Testis (tissue), 3 donors: ENCODE data around the gene HTR3D. TPM values are rescaled to one million over a fixed set of nuclear protein-coding genes. Genes with fewer than 3 reads are reported as not detected.

Source experiments
- DNase-seq: peaks from one replicate; pipeline ENCODE4 v3.0.0-alpha.2; 2019
- H3K27ac ChIP-seq, 2 donors: fragments of 200-600 bp; sonication (generic); one replicate each; pipeline ENCODE4 v1.5.1; 2019
- H3K27me3 ChIP-seq: fragments of 200-600 bp; sonication (generic); one replicate; pipeline ENCODE4 v1.5.1; 2019
- H3K36me3 ChIP-seq: fragments of 200-600 bp; sonication (generic); one replicate; pipeline ENCODE4 v1.5.1; 2017; ENCODE audit warnings: low read depth; ENCODE audit errors: missing control alignments
- H3K4me1 ChIP-seq: fragments of 200-600 bp; sonication (generic); one replicate; pipeline ENCODE4 v1.5.1; 2019
- H3K4me3 ChIP-seq, 2 donors: fragments of 200-600 bp; sonication (generic); one replicate each; pipeline ENCODE4 v1.5.1; 2017 to 2019
- H3K9me3 ChIP-seq: fragments of 200-600 bp; sonication (generic); one replicate; pipeline ENCODE4 v1.5.1; 2017
- POLR2A ChIP-seq: fragments of 450-650 bp; IDR thresholded peaks from one replicate; pipeline ENCODE4 v1.6.1; 2017; ENCODE audit warnings: antibody characterized with exemption, mild to moderate bottlenecking, moderate library complexity
- WGBS, 2 donors: methylation state at CpG; one replicate each; pipeline ENCODE4 v1.1.5; 2018; 5-methylcytosine and 5-hydroxymethylcytosine counted together
- intact Hi-C: fragments of 100-400 bp; cut with DNase I; formaldehyde crosslinking; loops from one replicate; pipeline ENCODE4 v1.15.1; 2023; ENCODE audit warnings: low total_unique reads
- polyA plus RNA-seq: library from polyadenylated mRNA; stranded (reverse); fragments of 350-450 nt; fragmentation: Illumina TruSeq; extraction: RNeasy Lipid Tissue Mini Kit (QIAGEN cat#74804); gene quantifications from one replicate; pipeline ENCODE4 v1.2.3, GENCODE V29; 2014; ENCODE audit warnings: low read depth, low replicate concordance; ENCODE audit not compliant: insufficient read depth
- total RNA-seq, 2 donors: library from RNA; depleted of rRNA; stranded (reverse); fragments of >200 nt; gene quantifications; one replicate each; pipeline ENCODE4 v1.2.3, GENCODE V29; 2016
- TF ChIP-seq, protein P1 (sequence below), 3 experiments: fragments of 450-650 bp in 2 of 3; fragments of 200-600 bp in 1 of 3; sonication (generic) in 1 of 3; IDR thresholded peaks; one replicate each; pipeline ENCODE4 v1.5.1; 2016 to 2019; ENCODE audit warnings: antibody characterized with exemption in 3 of 3, mild to moderate bottlenecking in 2 of 3, moderate library complexity in 1 of 3

The HTR3D gene
- total and polyA plus RNA-seq, 3 donors from 2014 or later = not detected

DNA sequence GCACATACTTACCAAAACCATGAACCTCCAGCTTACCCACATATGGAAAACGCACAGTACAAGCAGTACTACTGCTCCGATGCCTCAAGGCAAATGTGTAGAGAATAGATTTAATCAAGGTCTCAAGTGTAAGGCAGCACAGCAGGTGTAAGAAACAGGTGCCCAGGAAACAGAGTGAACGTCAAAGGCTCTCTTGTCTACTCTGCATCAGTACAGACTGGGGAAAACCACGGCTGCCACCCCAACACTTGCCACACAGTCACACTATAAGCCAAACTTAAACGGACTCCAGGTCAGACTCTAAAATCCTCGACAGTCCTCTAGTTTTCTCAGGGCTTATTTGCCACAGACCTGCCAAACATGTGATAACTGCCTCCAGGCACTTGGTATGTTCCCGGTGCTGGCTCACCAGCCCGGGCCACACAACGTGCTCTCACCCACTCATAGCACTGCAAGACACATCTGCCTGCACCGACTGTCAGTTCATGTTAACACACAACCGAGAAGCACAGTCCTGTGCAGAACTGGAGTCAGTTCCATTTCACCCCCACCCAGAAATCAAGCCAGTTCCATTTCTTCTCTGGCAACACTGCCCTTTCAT, 44.4 kb upstream of the HTR3D start:
- DNase-seq = no peak
- no peak overlapping the region for H3K27ac ChIP-seq
- H3K4me3 ChIP-seq = no peak overlapping the region
- H3K36me3 ChIP-seq = no peaks in the 10 kb centered on the region
- intact Hi-C loops = no loop called here
- H3K27me3 ChIP-seq = no peaks in the 10 kb centered on the region
- H3K9me3 ChIP-seq = no peaks in the 10 kb centered on the region
- WGBS, 2 donors = 82 to 84% methylated on average over 11 of the region's 11 CpGs
- H3K4me1 ChIP-seq = no peaks in the 10 kb centered on the region
- TF ChIP-seq, protein P1, sequence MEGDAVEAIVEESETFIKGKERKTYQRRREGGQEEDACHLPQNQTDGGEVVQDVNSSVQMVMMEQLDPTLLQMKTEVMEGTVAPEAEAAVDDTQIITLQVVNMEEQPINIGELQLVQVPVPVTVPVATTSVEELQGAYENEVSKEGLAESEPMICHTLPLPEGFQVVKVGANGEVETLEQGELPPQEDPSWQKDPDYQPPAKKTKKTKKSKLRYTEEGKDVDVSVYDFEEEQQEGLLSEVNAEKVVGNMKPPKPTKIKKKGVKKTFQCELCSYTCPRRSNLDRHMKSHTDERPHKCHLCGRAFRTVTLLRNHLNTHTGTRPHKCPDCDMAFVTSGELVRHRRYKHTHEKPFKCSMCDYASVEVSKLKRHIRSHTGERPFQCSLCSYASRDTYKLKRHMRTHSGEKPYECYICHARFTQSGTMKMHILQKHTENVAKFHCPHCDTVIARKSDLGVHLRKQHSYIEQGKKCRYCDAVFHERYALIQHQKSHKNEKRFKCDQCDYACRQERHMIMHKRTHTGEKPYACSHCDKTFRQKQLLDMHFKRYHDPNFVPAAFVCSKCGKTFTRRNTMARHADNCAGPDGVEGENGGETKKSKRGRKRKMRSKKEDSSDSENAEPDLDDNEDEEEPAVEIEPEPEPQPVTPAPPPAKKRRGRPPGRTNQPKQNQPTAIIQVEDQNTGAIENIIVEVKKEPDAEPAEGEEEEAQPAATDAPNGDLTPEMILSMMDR (IDR thresholded peaks at IDR 0.05) = no peak
- no peak for TF ChIP-seq POLR2A

DNA sequence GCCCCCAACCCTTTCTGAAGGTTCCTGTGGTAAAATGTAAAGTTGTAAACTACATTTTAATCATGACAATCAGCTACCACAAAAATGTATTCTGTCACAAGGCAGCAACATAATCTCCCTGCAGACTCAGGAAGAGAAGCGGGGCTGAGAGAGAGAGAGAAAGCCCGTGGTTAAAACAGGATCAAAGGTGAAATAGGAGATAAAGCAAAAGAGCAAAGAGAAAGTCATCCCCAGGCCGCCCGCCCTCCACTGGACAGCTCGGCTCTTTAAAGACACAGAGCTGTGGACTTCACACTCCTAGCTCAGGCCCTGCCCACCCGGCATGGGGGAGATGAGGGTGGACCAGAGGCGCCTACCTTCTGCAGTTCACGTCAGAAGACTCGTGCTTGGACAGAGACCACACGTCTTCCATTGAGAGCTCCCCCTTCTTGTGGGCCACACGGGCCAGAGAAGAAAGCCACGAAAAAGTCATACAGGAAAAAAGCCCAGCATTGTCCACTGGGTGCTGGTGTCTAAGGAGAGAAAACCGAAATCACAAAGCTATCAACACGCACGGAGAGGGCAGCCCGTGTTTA, 43.2 kb upstream of the HTR3D start:
- no peak overlapping the region for H3K27ac ChIP-seq
- no peak for DNase-seq
- no peaks in the 10 kb centered on the region for H3K27me3 ChIP-seq
- no peak overlapping the region for H3K4me3 ChIP-seq
- H3K36me3 ChIP-seq = no peaks in the 10 kb centered on the region
- no peaks in the 10 kb centered on the region for H3K9me3 ChIP-seq
- no peaks in the 10 kb centered on the region for H3K4me1 ChIP-seq
- TF ChIP-seq, protein P1 (IDR thresholded peaks at IDR 0.05) = no peak
- TF ChIP-seq POLR2A = no peak
- WGBS, 2 donors = 86 to 88% methylated on average over 16 of the region's 16 CpGs
- intact Hi-C loops = no loop called here

DNA sequence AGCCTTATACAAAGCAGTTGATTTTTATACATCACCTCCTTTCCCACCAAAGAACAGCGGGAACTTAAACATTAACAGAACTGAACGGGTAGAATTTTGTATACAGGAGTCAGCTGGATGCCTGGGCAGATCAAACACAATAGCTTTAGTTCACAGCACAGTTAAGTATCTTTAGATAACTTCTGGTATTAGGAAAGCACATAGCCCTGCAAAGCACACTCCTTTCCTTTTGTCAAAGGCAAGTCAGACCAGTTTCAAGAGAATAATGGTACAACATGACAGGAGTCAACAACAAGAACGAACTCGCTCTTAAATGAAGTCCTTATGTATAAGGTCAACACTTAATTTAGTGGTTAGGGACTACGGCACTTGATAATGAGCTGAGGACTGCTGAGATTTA, 40.1 kb upstream of the HTR3D start:
- H3K36me3 ChIP-seq = no peaks in the 10 kb centered on the region
- no peaks in the 10 kb centered on the region for H3K9me3 ChIP-seq
- WGBS, 2 donors = 88 to 91% methylated on average over 5 of the region's 5 CpGs
- DNase-seq = no peak
- H3K4me1 ChIP-seq = no peaks in the 10 kb centered on the region
- intact Hi-C loops = no loop called here
- TF ChIP-seq POLR2A = no peak
- TF ChIP-seq, protein P1 (IDR thresholded peaks at IDR 0.05) = no peak
- no peaks in the 10 kb centered on the region for H3K27me3 ChIP-seq
- no peak overlapping the region for H3K27ac ChIP-seq
- H3K4me3 ChIP-seq = no peak overlapping the region

DNA sequence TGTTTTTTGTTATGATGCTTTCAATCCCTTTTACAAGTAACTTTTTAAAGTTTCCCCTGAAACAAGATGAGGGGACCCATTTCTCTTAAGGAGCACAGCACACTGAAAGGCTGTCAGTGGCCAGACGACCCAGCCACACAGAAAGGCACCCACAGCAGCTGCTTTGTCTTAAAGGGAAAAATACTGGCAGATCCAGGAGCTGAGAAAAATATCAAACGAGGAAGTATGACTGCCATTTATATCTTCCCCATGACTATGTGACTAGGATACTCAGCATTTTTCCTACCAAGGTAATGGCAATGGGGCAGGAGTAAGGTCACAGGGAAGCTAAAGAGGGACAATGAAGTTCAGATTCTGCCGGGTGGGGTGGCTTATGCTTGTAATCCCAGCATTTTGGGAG, 29.8 kb upstream of the HTR3D start:
- Histone ChIP-seq H3K36me3 (no peaks in the 10 kb centered on the region), H3K4me1 (no peaks in the 10 kb centered on the region), H3K27ac (no peak overlapping the region), H3K9me3 (no peaks in the 10 kb centered on the region), H3K27me3 (no peaks in the 10 kb centered on the region), H3K4me3 (no peak overlapping the region)
- intact Hi-C loops = no loop called here
- TF ChIP-seq, protein P1 (IDR thresholded peaks at IDR 0.05) = no peak
- no peak for TF ChIP-seq POLR2A
- 72 to 78% methylated on average over 3 of the region's 3 CpGs for WGBS, 2 donors
- DNase-seq = no peak

DNA sequence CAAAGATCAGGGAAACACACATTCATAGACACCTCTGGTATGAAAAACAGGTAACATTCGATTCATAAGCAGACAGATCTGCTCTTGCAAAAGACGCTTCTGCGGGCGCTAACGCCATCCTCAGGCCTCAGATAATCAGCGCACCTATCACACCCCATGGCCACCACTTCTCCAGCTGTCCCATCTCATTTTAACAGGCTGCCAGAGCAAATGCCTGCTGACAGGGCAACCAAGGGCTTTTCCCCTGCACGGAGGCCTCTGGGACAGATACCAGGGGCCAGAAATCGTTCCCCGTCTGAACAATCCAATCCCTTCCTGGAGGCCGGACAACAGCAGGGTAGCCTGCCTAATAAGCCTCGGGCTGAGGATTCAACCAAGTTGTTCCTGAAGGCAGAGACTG, 29.1 kb upstream of the HTR3D start:
- DNase-seq = no peak
- H3K27me3 ChIP-seq = no peaks in the 10 kb centered on the region
- H3K36me3 ChIP-seq = no peaks in the 10 kb centered on the region
- WGBS, 2 donors = 88 to 91% methylated on average over 10 to 11 of the region's 11 CpGs
- H3K9me3 ChIP-seq = no peaks in the 10 kb centered on the region
- no peaks in the 10 kb centered on the region for H3K4me1 ChIP-seq
- TF ChIP-seq, protein P1 (IDR thresholded peaks at IDR 0.05) = no peak
- no peak overlapping the region for H3K4me3 ChIP-seq
- no peak overlapping the region for H3K27ac ChIP-seq
- intact Hi-C loops = no loop called here
